ENCODE results near the gene PDE11A. TPM values are rescaled to one million over a fixed set of nuclear protein-coding genes. Genes with fewer than 3 reads are reported as not detected.

The PDE11A gene
- total RNA-seq, 1 experiment from 2014 or later, result 0.13 TPM

GRCh38 chr2:177587371-177587770, 485.2 kb downstream of the PDE11A start:
- H3K4me1 ChIP-seq (ENCODE audit: insufficient read depth, low read length), result no peaks in the 10 kb centered on the region
- TF ChIP-seq CTCF (conservative IDR thresholded peaks at IDR 0.05), result no peak
- no peak for DNase-seq
- no peak overlapping the region for H3K27ac Mint-ChIP-seq
- H4K8ac ChIP-seq (replicated peaks; ENCODE audit: insufficient read length, low read depth, low read length), result no peak overlapping the region
- H3K79me2 ChIP-seq (ENCODE audit: insufficient read depth, low read length), result no peaks in the 10 kb centered on the region
- H3K9me3 ChIP-seq (ENCODE audit: control insufficient read depth, low read depth, low read length), result no peaks in the 10 kb centered on the region
- H3K36me3 Mint-ChIP-seq (ENCODE audit: insufficient read depth in 1 of 3, low read depth in 3 of 3), result no peaks in the 10 kb centered on the region
- H3K4ac ChIP-seq (ENCODE audit: low read depth, low read length), result no peak overlapping the region
- no peaks in the 10 kb centered on the region for H4K20me1 ChIP-seq (ENCODE audit: control insufficient read depth, insufficient read depth, insufficient read length)
- H2BK120ac ChIP-seq (ENCODE audit: low read depth, low read length, poor library complexity, severe bottlenecking), result no peak overlapping the region
- no peaks in the 10 kb centered on the region for H3K9me3 Mint-ChIP-seq
- no peak overlapping the region for H3K56ac ChIP-seq (ENCODE audit: insufficient read length, low read depth, low read length)
- H2BK5ac ChIP-seq (ENCODE audit: insufficient read length, low read length), result no peak overlapping the region
- no peak overlapping the region for H3K18ac ChIP-seq (ENCODE audit: insufficient read length, low read depth, low read length)
- no peak overlapping the region for H3K4me2 ChIP-seq (ENCODE audit: insufficient read depth, insufficient read length, low read length)
- H4K91ac ChIP-seq (ENCODE audit: insufficient read length, low read depth, low read length), result no peak overlapping the region
- H2BK12ac ChIP-seq (ENCODE audit: insufficient read length, low read depth, low read length), result no peak overlapping the region
- H4K5ac ChIP-seq (ENCODE audit: insufficient read length, low read depth, low read length), result no peak overlapping the region
- no peak overlapping the region for H2BK15ac ChIP-seq (ENCODE audit: low read depth, low read length)
- H2AFZ ChIP-seq (ENCODE audit: low read length), result no peak overlapping the region
- H3K4me1 Mint-ChIP-seq, result no peaks in the 10 kb centered on the region
- H3K4me3 Mint-ChIP-seq, result no peak overlapping the region
- H3T11ph ChIP-seq (ENCODE audit: low read length), result no peak overlapping the region
- H3K27me3 Mint-ChIP-seq (ENCODE audit: low read depth), result no peaks in the 10 kb centered on the region; the same call in none of the 2 replicates
- no peak overlapping the region for H3K14ac ChIP-seq (ENCODE audit: insufficient read depth, low read length)
- WGBS (ENCODE audit: extremely low coverage, insufficient read length, low lambda C conversion rate), result no CpG with 5 or more reads among the region's 1 CpG
- H3K23me2 ChIP-seq (ENCODE audit: insufficient read length, low read depth, low read length, poor library complexity, severe bottlenecking), result no peaks in the 10 kb centered on the region
- no peak overlapping the region for H3K9ac ChIP-seq (ENCODE audit: extremely low read depth, insufficient read length, low read length)
- no peaks in the 10 kb centered on the region for H3K79me1 ChIP-seq (ENCODE audit: insufficient read depth, low read depth, low read length, poor library complexity, severe bottlenecking)
- no peak overlapping the region for H3K23ac ChIP-seq (ENCODE audit: insufficient read length, low read depth, low read length)
- H2BK20ac ChIP-seq (ENCODE audit: low read depth, low read length, poor library complexity, severe bottlenecking), result no peak overlapping the region
- H3K27me3 ChIP-seq (ENCODE audit: insufficient read depth, low read length), result no peaks in the 10 kb centered on the region
- H2AK5ac ChIP-seq (ENCODE audit: insufficient read length, low read length), result no peak overlapping the region
- no peak overlapping the region for H3K27ac ChIP-seq (ENCODE audit: insufficient read length, low read depth, low read length)
